Measurements from ENCODE around the gene PRKAG1. TPM values are rescaled to one million over a fixed set of nuclear protein-coding genes. Genes with fewer than 3 reads are reported as not detected.

Gene PRKAG1
- total RNA-seq, 1 donor from 2014 or later, result 47.1 TPM

GRCh38 chr12:49048953-49049352 is 30.4 kb upstream of the PRKAG1 start:
- no peak for DNase-seq (ENCODE audit: low read depth)
- Histone ChIP-seq H3K79me2 (ENCODE audit: insufficient read depth, low read length) (peaks cover 62% of the 10 kb centered on the region), H3K27me3 (ENCODE audit: insufficient read depth, low read length) (no peaks in the 10 kb centered on the region), H3K9me3 (ENCODE audit: insufficient read depth, low read depth, low read length) (no peaks in the 10 kb centered on the region), H3K36me3 (ENCODE audit: insufficient read depth, low read length) (peaks cover 52% of the 10 kb centered on the region), H4K20me1 (ENCODE audit: insufficient read depth, low read length) (peaks cover 86% of the 10 kb centered on the region), H3K4me1 (ENCODE audit: insufficient read depth, low read length) (peaks cover 15% of the 10 kb centered on the region), H3K27ac (ENCODE audit: low read depth, low read length) (peak overlapping the region; percentile 45), H3K9ac (ENCODE audit: low read length) (no peak overlapping the region), H3K4me2 (ENCODE audit: low read length) (peak overlapping the region; percentile 72), H3K4me3 (ENCODE audit: insufficient read depth, low read depth, low read length) (no peak overlapping the region), H2AFZ (ENCODE audit: low read depth, low read length) (no peak overlapping the region)
- H3K36me3 Mint-ChIP-seq (ENCODE audit: low read depth, unreplicated experiment), result peaks cover 32% of the 10 kb centered on the region
- H3K9me3 Mint-ChIP-seq (ENCODE audit: unreplicated experiment), result no peaks in the 10 kb centered on the region
- H3K27me3 Mint-ChIP-seq (ENCODE audit: low read depth, unreplicated experiment), result no peaks in the 10 kb centered on the region
- peaks cover 22% of the 10 kb centered on the region for H3K4me1 Mint-ChIP-seq (ENCODE audit: low read depth, unreplicated experiment)
- no peak overlapping the region for H3K4me3 Mint-ChIP-seq (ENCODE audit: unreplicated experiment)
- peak overlapping the region; percentile 81 for H3K27ac Mint-ChIP-seq (ENCODE audit: unreplicated experiment)
- TF ChIP-seq CTCF (IDR thresholded peaks at IDR 0.05; ENCODE audit: insufficient read depth, low read depth, low read length) (no peak), EZH2 (IDR thresholded peaks at IDR 0.05; ENCODE audit: insufficient read depth, low read length) (no peak)
- FAIRE-seq, result no peak

GRCh38 chr12:49046129-49046895 is 27.7 kb upstream of the PRKAG1 start:
- Histone ChIP-seq H3K4me3 (ENCODE audit: insufficient read depth, low read depth, low read length) (no peak overlapping the region), H3K36me3 (ENCODE audit: insufficient read depth, low read length) (peaks cover 57% of the 10 kb centered on the region), H3K4me2 (ENCODE audit: low read length) (no peak overlapping the region), H3K9ac (ENCODE audit: low read length) (no peak overlapping the region), H3K79me2 (ENCODE audit: insufficient read depth, low read length) (peaks cover 36% of the 10 kb centered on the region), H3K4me1 (ENCODE audit: insufficient read depth, low read length) (peaks cover 15% of the 10 kb centered on the region), H3K27ac (ENCODE audit: low read depth, low read length) (no peak overlapping the region), H3K27me3 (ENCODE audit: insufficient read depth, low read length) (no peaks in the 10 kb centered on the region), H2AFZ (ENCODE audit: low read depth, low read length) (no peak overlapping the region), H4K20me1 (ENCODE audit: insufficient read depth, low read length) (peaks cover 87% of the 10 kb centered on the region), H3K9me3 (ENCODE audit: insufficient read depth, low read depth, low read length) (no peaks in the 10 kb centered on the region)
- TF ChIP-seq CTCF (IDR thresholded peaks at IDR 0.05; ENCODE audit: insufficient read depth, low read depth, low read length), result no peak
- no peak for TF ChIP-seq EZH2 (IDR thresholded peaks at IDR 0.05; ENCODE audit: insufficient read depth, low read length)
- Mint-ChIP-seq H3K4me1 (ENCODE audit: low read depth, unreplicated experiment) (peaks cover 18% of the 10 kb centered on the region), H3K4me3 (ENCODE audit: unreplicated experiment) (no peak overlapping the region), H3K27me3 (ENCODE audit: low read depth, unreplicated experiment) (no peaks in the 10 kb centered on the region), H3K36me3 (ENCODE audit: low read depth, unreplicated experiment) (peaks cover 33% of the 10 kb centered on the region), H3K9me3 (ENCODE audit: unreplicated experiment) (no peaks in the 10 kb centered on the region), H3K27ac (ENCODE audit: unreplicated experiment) (peak overlapping the region; percentile 47)
- FAIRE-seq (no peak), DNase-seq (ENCODE audit: low read depth) (no peak)

DNA sequence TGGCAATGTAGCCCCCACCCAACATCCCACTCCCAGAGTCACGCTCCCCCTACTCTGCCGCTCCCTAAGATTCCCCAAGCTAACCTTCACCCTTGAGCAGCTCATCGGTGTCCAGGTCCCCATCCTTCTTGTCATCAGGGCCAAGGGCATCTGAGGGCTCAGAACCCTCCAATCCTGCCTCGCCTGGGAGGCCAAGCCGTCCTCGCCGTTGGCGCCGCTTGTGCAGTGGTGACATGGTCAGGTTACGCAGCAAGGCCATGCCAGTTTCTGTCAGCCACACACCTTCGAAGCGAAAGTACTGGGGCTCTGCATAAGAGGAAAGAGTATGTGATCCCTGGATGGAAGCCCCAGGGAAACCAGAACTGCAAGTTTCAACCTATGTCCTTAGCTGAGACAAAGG is 26.1 kb upstream of the PRKAG1 start:
- TF ChIP-seq CTCF (IDR thresholded peaks at IDR 0.05; ENCODE audit: insufficient read depth, low read depth, low read length), result no peak
- TF ChIP-seq EZH2 (IDR thresholded peaks at IDR 0.05; ENCODE audit: insufficient read depth, low read length), result no peak
- FAIRE-seq (no peak), DNase-seq (ENCODE audit: low read depth) (no peak)
- H3K36me3 Mint-ChIP-seq (ENCODE audit: low read depth, unreplicated experiment), result peaks cover 34% of the 10 kb centered on the region
- Histone ChIP-seq H3K27ac (ENCODE audit: low read depth, low read length) (no peak overlapping the region), H3K4me1 (ENCODE audit: insufficient read depth, low read length) (peaks cover 7% of the 10 kb centered on the region), H3K27me3 (ENCODE audit: insufficient read depth, low read length) (no peaks in the 10 kb centered on the region), H3K4me3 (ENCODE audit: insufficient read depth, low read depth, low read length) (no peak overlapping the region), H2AFZ (ENCODE audit: low read depth, low read length) (no peak overlapping the region), H3K9me3 (ENCODE audit: insufficient read depth, low read depth, low read length) (no peaks in the 10 kb centered on the region), H3K36me3 (ENCODE audit: insufficient read depth, low read length) (peaks cover 61% of the 10 kb centered on the region), H3K9ac (ENCODE audit: low read length) (no peak overlapping the region), H3K4me2 (ENCODE audit: low read length) (no peak overlapping the region), H4K20me1 (ENCODE audit: insufficient read depth, low read length) (peaks cover 80% of the 10 kb centered on the region), H3K79me2 (ENCODE audit: insufficient read depth, low read length) (peaks cover 21% of the 10 kb centered on the region)
- H3K4me3 Mint-ChIP-seq (ENCODE audit: unreplicated experiment), result no peak overlapping the region
- H3K9me3 Mint-ChIP-seq (ENCODE audit: unreplicated experiment), result no peaks in the 10 kb centered on the region
- H3K27me3 Mint-ChIP-seq (ENCODE audit: low read depth, unreplicated experiment), result no peaks in the 10 kb centered on the region
- H3K27ac Mint-ChIP-seq (ENCODE audit: unreplicated experiment), result no peak overlapping the region
- H3K4me1 Mint-ChIP-seq (ENCODE audit: low read depth, unreplicated experiment), result peaks cover 15% of the 10 kb centered on the region

Data from astrocyte (in vitro differentiated cells and primary cell).